Measurements from ENCODE around the gene FCN1. TPM values are rescaled to one million over a fixed set of nuclear protein-coding genes. Genes with fewer than 3 reads are reported as not detected.

Gene FCN1
- total and polyA plus RNA-seq, 9 of the 15 experiments (the other 6 are each of a cell fraction or from before 2014, with no cell fraction given) = not detected

- Histone ChIP-seq H3K4me2 (ENCODE audit: insufficient read depth, low read length) (no peak overlapping the region), H3K36me3 (ENCODE audit: control insufficient read depth, insufficient read depth, low read length) (no peaks in the 10 kb centered on the region), H3K9me1 (ENCODE audit: control insufficient read depth, insufficient read depth, low read length) (no peaks in the 10 kb centered on the region), H3K4me1 (replicated peaks in 1 of 2; ENCODE audit: control insufficient read depth in 2 of 2, insufficient read depth in 2 of 2, low read length in 2 of 2) (no peaks in the 10 kb centered on the region), H3K27ac (ENCODE audit: extremely low read depth, low read depth, low read length) (no peak overlapping the region), H4K20me1 (replicated peaks; ENCODE audit: control insufficient read depth, insufficient read depth, low read length) (no peaks in the 10 kb centered on the region), H2AFZ (ENCODE audit: low read depth, low read length) (no peak overlapping the region), H3K9ac (ENCODE audit: insufficient read depth in 1 of 2, low read depth in 2 of 2, low read length in 2 of 2) (no peak overlapping the region), H3K79me2 (ENCODE audit: control insufficient read depth, insufficient read depth, low read length) (no peaks in the 10 kb centered on the region), H3K9me3 (replicated peaks; ENCODE audit: control insufficient read depth, insufficient read depth, low read depth, low read length) (no peaks in the 10 kb centered on the region), H3K4me3 (no peak overlapping the region), H3K27me3 (ENCODE audit: control insufficient read depth in 2 of 2, insufficient read depth in 2 of 2, low read length in 2 of 2) (peaks cover 2 to 4% of the 10 kb centered on the region in 2 experiments; a peak in 2 of 5 replicates)
- intact Hi-C loops (cut with micrococcal nuclease) = no loop called here
- FAIRE-seq (no peak), DNase-seq (ENCODE audit: extremely low read depth in 1 of 4, low spot score in 3 of 4) (no peak), ATAC-seq (no peak)
- in situ Hi-C loops (cut with MboI) = no loop called here
- ChIA-PET POLR2A (no interaction called here), CTCF (ENCODE audit: low intra/inter-chr PET ratio) (no interaction called here)
- WGBS (ENCODE audit: insufficient coverage, low coverage, missing lambda C conversion rate) = under 1% methylated on average over 20 of the region's 21 CpGs
- BruUV-seq (replicated peaks) = no TSS peak
- no peak for TF ChIP-seq MBD2 (IDR thresholded peaks at IDR 0.05; ENCODE audit: borderline replicate concordance, low read depth)
- no peak for TF ChIP-seq ZNF445 (CRISPR knock-in tag; IDR thresholded peaks at IDR 0.05; ENCODE audit: low read depth)
- TF ChIP-seq ZNF740 (CRISPR knock-in tag; IDR thresholded peaks at IDR 0.05) = no peak
- TF ChIP-seq ZNF740 (tag; IDR thresholded peaks at IDR 0.05) = no peak
- TF ChIP-seq HNRNPH1 (optimal IDR thresholded peaks at IDR 0.05; ENCODE audit: low read depth, low read length) = no peak
- no peak for TF ChIP-seq ZBTB34 (CRISPR knock-in tag; IDR thresholded peaks at IDR 0.05)
- TF ChIP-seq ZBTB7A (IDR thresholded peaks at IDR 0.05; ENCODE audit: borderline replicate concordance, control insufficient read depth, low read depth, low read length) = no peak
- TF ChIP-seq XRCC5 (IDR thresholded peaks at IDR 0.05; ENCODE audit: low read depth, low read length) = no peak
- TF ChIP-seq TFAP4 (CRISPR knock-in tag; IDR thresholded peaks at IDR 0.05; ENCODE audit: borderline replicate concordance) = no peak
- no peak for TF ChIP-seq HDAC1 (IDR thresholded peaks at IDR 0.05)
- TF ChIP-seq BRF1 (IDR thresholded peaks at IDR 0.05; ENCODE audit: borderline replicate concordance, extremely low read depth, insufficient read length) = no peak
- TF ChIP-seq TSC22D4 (tag; IDR thresholded peaks at IDR 0.05) = no peak
Measured at GRCh38 chr9:134950386-134951210, 32.9 kb upstream of the FCN1 start.
